B cell (primary cell): ENCODE results near the gene C7. TPM values are rescaled to one million over a fixed set of nuclear protein-coding genes. Genes with fewer than 3 reads are reported as not detected.
A peak's percentile ranks its signal among the peaks of the same experiment; 100 is the strongest.

Source experiments
- ATAC-seq: fragments of 200-7000 bp; cut with Tn5 transposase; one replicate; pipeline ENCODE4 v1.10.0; 2021; ENCODE audit warnings: low read depth, mild to moderate bottlenecking, moderate number of reproducible peaks, moderate library complexity
- CTCF ChIA-PET: fragments of 350-600 bp; sonication (Branson Sonifier 250); formaldehyde crosslinking; loops from one replicate; lab custom pipeline; 2021; ENCODE audit warnings: antibody characterized with exemption, inconsistent platforms; lab: Charles Lee
- POLR2A ChIA-PET: fragments of 350-600 bp; sonication (Branson Sonifier 250); formaldehyde crosslinking; loops from one replicate; lab custom pipeline; 2021; ENCODE audit warnings: antibody characterized with exemption; lab: Charles Lee
- DNase-seq: peaks from one replicate; pipeline ENCODE4 v3.0.0; 2013
- H2AFZ ChIP-seq: 2 replicates; pipeline ENCODE4 v1.6.1; 2012; ENCODE audit warnings: mild to moderate bottlenecking, low read depth, low read length; ENCODE audit not compliant: insufficient read depth, poor library complexity, severe bottlenecking
- H3K27ac ChIP-seq, 2 donors: 1 replicate in 1 of 2; 2 replicates in 1 of 2; pipeline ENCODE4 v1.5.1; 2012 to 2013; ENCODE audit warnings: low read length in 2 of 2, mild to moderate bottlenecking in 2 of 2, moderate library complexity in 1 of 2
- H3K27me3 ChIP-seq, 4 experiments: fragments of 200-600 bp in 1 of 4; sonication (generic) in 1 of 4; replicated peaks in 1 of 4; 1 replicate in 2 of 4; 2 replicates in 2 of 4; pipeline versions ENCODE4 v1.6.1 to v1.7.0; 2013 to 2016; ENCODE audit warnings: low read length in 3 of 4, mild to moderate bottlenecking in 2 of 4, mixed read lengths in 1 of 4, moderate library complexity in 1 of 4; ENCODE audit not compliant: insufficient read depth in 4 of 4, control insufficient read depth in 3 of 4; ENCODE audit errors: control extremely low read depth in 1 of 4
- H3K36me3 ChIP-seq, 2 experiments: replicated peaks in 1 of 2; 1 replicate in 1 of 2; 2 replicates in 1 of 2; pipeline versions ENCODE4 v1.6.1 to v1.7.1; 2013; ENCODE audit warnings: low read length in 1 of 2; ENCODE audit not compliant: insufficient read depth in 2 of 2, control insufficient read depth in 1 of 2; ENCODE audit errors: control extremely low read depth in 1 of 2, extremely low read depth in 1 of 2
- H3K4me1 ChIP-seq, 2 donors: fragments of 200-600 bp in 1 of 2; sonication (generic) in 1 of 2; 1 replicate in 1 of 2; 2 replicates in 1 of 2; pipeline versions ENCODE4 v1.5.1 to v1.6.1; 2013 to 2017; ENCODE audit warnings: low read length in 2 of 2; ENCODE audit not compliant: control insufficient read depth in 2 of 2, insufficient read depth in 2 of 2
- H3K4me2 ChIP-seq: replicated peaks from 2 replicates; pipeline ENCODE3; 2012; ENCODE audit warnings: mild to moderate bottlenecking, low read depth, low read length; ENCODE audit not compliant: poor library complexity, severe bottlenecking
- H3K4me3 ChIP-seq, 5 experiments: fragments of 200-600 bp in 1 of 5; sonication (generic) in 1 of 5; 1 replicate in 3 of 5; 2 replicates in 2 of 5; pipeline versions ENCODE4 v1.5.1 to v1.7.0; 2011 to 2016; ENCODE audit warnings: low read length in 4 of 5, mild to moderate bottlenecking in 4 of 5, low read depth in 2 of 5, control low read depth in 1 of 5, moderate library complexity in 1 of 5; ENCODE audit not compliant: insufficient read depth in 1 of 5; ENCODE audit errors: control extremely low read depth in 1 of 5, extremely low read depth in 1 of 5
- H3K79me2 ChIP-seq: fragments of 200-600 bp; sonication (generic); one replicate; pipeline ENCODE4 v1.6.0; 2016; ENCODE audit warnings: low read length; ENCODE audit not compliant: control insufficient read depth, insufficient read depth
- H3K9ac ChIP-seq: fragments of 200-600 bp; sonication (generic); 2 replicates; pipeline ENCODE4 v1.6.1; 2017; ENCODE audit warnings: mild to moderate bottlenecking, low read length, moderate library complexity
- H3K9me3 ChIP-seq, 3 donors: one replicate each; pipeline versions ENCODE4 v1.6.1 to v1.7.1; 2013; ENCODE audit warnings: low read length in 2 of 3; ENCODE audit not compliant: control insufficient read depth in 2 of 3, insufficient read depth in 1 of 3; ENCODE audit errors: control extremely low read depth in 1 of 3
- H4K20me1 ChIP-seq: 2 replicates; pipeline ENCODE4 v1.6.0; 2012; ENCODE audit warnings: mild to moderate bottlenecking, low read length; ENCODE audit not compliant: insufficient read depth, control insufficient read depth, poor library complexity, severe bottlenecking
- H3K27ac Mint-ChIP-seq: one replicate; pipeline ENCODE4 v1.8.0; 2021; ENCODE audit warnings: mixed read lengths
- H3K27me3 Mint-ChIP-seq: one replicate; pipeline ENCODE4 v1.8.0; 2021; ENCODE audit warnings: mixed read lengths
- H3K4me1 Mint-ChIP-seq: one replicate; pipeline ENCODE4 v1.8.0; 2021; ENCODE audit warnings: mixed read lengths
- H3K4me3 Mint-ChIP-seq: one replicate; pipeline ENCODE4 v1.8.0; 2021; ENCODE audit warnings: mixed read lengths
- H3K9me3 Mint-ChIP-seq: one replicate; pipeline ENCODE4 v1.8.0; 2022; ENCODE audit warnings: mixed read lengths; ENCODE audit not compliant: insufficient read depth
- EZH2 ChIP-seq: IDR thresholded peaks from 2 replicates; pipeline ENCODE4 v1.6.1; 2012; ENCODE audit warnings: borderline replicate concordance, low read depth, mild to moderate bottlenecking, moderate library complexity, low read length; ENCODE audit not compliant: insufficient read depth, poor library complexity, severe bottlenecking
- WGBS: methylation state at CpG from one replicate; pipeline ENCODE4 v1.1.5; 2013; ENCODE audit warnings: missing lambda C conversion rate; ENCODE audit not compliant: insufficient coverage; 5-methylcytosine and 5-hydroxymethylcytosine counted together
- intact Hi-C: fragments of 100-400 bp; cut with micrococcal nuclease; formaldehyde crosslinking; loops from one replicate; pipeline ENCODE4 v1.10.0; 2022
- polyA plus RNA-seq: library from polyadenylated mRNA; depleted of rRNA; stranded (reverse); fragments of >200 nt; gene quantifications from 2 replicates; pipeline ENCODE4 v1.2.3, GENCODE V29; 2012
- total RNA-seq, 2 donors: library from RNA; stranded (reverse); fragments of 120-200 nt in 1 of 2; gene quantifications; 1 replicate in 1 of 2; 2 replicates in 1 of 2; pipeline versions ENCODE4 v1.2.3 to v1.2.4, GENCODE V29; 2013 to 2022
- TF ChIP-seq, protein P1 (sequence below): fragments of 200-600 bp; IDR thresholded peaks from one replicate; pipeline ENCODE4 v1.8.0; 2022; ENCODE audit warnings: antibody characterized with exemption, mild to moderate bottlenecking

The C7 gene
- total and polyA plus RNA-seq, 2 donors (not counting 1 experiment from before 2014, with no cell fraction given) = not detected

DNA sequence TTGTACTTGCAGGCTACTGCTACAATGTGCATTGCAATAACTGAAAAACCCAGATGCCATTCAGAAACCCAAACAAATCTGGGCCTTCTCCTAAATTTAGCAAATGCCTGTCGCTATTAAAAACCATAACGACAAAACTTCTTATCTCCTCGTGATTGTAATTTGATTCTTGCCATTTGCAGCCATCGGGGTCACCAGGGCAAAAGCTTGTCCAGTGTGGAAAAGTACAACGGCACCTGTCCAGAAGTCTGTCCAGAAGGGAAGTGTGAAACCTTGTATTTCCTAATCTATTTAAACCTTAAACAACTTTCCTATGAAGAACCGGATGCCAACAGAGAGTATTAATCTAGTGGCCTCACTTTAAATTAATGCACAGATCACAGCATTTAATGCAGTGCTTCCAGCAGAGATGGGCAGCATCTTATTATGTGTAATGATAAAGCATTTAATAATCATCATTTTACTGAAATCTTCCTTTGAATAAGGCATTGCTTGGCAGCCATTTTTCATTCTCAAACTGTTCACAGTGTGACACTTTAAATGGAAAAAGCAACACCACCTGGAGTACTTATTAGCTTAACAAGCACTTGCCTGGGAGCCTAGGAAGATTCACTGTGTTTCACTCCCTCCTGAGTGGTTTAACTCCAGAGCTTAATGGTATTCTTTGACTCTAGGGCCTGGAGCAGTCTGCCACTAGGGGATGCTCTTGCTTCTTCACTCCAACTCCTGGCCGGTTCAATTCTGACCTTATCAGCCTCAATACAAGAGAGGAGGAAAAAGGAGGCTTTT, 4.9 kb upstream of the C7 start:
- Mint-ChIP-seq H3K4me1 (no peaks in the 10 kb centered on the region), H3K27me3 (peaks cover 8% of the 10 kb centered on the region), H3K27ac (no peak overlapping the region), H3K9me3 (no peaks in the 10 kb centered on the region), H3K4me3 (no peak overlapping the region)
- Histone ChIP-seq H3K4me1 (no peaks in the 10 kb centered on the region), H3K4me3 (no peak overlapping the region), H3K9ac (no peak overlapping the region), H4K20me1 (no peaks in the 10 kb centered on the region), H3K27ac (no peak overlapping the region), H3K4me2 (no peak overlapping the region), H2AFZ (no peak overlapping the region), H3K36me3 (no peaks in the 10 kb centered on the region), H3K27me3 (no peaks in the 10 kb centered on the region), H3K9me3 (no peaks in the 10 kb centered on the region), H3K79me2 (no peaks in the 10 kb centered on the region)
- DNase-seq (peak; percentile 8), ATAC-seq (no peak)
- 80% methylated on average over 5 of the region's 7 CpGs for WGBS
- ChIA-PET CTCF (interaction anchor here (0.5 to 1.3 kb wide), 5 partner anchors 8 to 1302 kb away, joined by 3 to 4 read pairs (median 3); no protein-coding TSS in a partner anchor), POLR2A (no interaction called here)
- TF ChIP-seq, protein P1, sequence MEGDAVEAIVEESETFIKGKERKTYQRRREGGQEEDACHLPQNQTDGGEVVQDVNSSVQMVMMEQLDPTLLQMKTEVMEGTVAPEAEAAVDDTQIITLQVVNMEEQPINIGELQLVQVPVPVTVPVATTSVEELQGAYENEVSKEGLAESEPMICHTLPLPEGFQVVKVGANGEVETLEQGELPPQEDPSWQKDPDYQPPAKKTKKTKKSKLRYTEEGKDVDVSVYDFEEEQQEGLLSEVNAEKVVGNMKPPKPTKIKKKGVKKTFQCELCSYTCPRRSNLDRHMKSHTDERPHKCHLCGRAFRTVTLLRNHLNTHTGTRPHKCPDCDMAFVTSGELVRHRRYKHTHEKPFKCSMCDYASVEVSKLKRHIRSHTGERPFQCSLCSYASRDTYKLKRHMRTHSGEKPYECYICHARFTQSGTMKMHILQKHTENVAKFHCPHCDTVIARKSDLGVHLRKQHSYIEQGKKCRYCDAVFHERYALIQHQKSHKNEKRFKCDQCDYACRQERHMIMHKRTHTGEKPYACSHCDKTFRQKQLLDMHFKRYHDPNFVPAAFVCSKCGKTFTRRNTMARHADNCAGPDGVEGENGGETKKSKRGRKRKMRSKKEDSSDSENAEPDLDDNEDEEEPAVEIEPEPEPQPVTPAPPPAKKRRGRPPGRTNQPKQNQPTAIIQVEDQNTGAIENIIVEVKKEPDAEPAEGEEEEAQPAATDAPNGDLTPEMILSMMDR = peak; percentile 53
- no peak for TF ChIP-seq EZH2
- intact Hi-C loops = no loop called here

DNA sequence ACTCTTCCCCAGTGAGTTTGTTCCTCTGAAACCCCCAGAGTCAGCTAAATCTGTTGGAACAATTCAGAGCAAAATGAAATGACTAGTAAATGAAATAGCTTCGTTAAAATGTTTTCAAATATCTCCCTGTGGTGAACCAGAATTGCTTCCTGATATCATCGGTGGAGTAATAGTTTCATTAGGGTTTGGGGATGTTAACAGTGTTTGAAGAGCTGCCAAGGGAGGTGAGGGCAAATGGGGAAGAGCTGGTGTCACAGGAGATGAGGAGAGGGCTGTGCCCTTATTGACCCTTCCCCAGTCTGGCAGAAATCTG, 4.3 kb upstream of the C7 start:
- ChIA-PET CTCF (interaction anchor here (0.6 to 1.3 kb wide), 4 partner anchors 9 to 1303 kb away, joined by 3 to 4 read pairs (median 3); no protein-coding TSS in a partner anchor), POLR2A (no interaction called here)
- Histone ChIP-seq H4K20me1 (no peaks in the 10 kb centered on the region), H3K9ac (no peak overlapping the region), H3K9me3 (no peaks in the 10 kb centered on the region), H3K4me2 (no peak overlapping the region), H3K27me3 (no peaks in the 10 kb centered on the region), H3K36me3 (no peaks in the 10 kb centered on the region), H3K4me3 (no peak overlapping the region), H3K4me1 (no peaks in the 10 kb centered on the region), H3K79me2 (no peaks in the 10 kb centered on the region), H3K27ac (no peak overlapping the region), H2AFZ (no peak overlapping the region)
- ATAC-seq = no peak
- H3K9me3 Mint-ChIP-seq = no peaks in the 10 kb centered on the region
- DNase-seq = no peak
- peaks cover 8% of the 10 kb centered on the region for H3K27me3 Mint-ChIP-seq
- intact Hi-C loops = no loop called here
- no peak overlapping the region for H3K4me3 Mint-ChIP-seq
- no peaks in the 10 kb centered on the region for H3K4me1 Mint-ChIP-seq
- no peak overlapping the region for H3K27ac Mint-ChIP-seq
- WGBS = 26% methylated on average over 2 of the region's 2 CpGs
- TF ChIP-seq EZH2 = no peak
- TF ChIP-seq, protein P1 = peak; percentile 1
